Lung (tissue), 12 donors: ENCODE results near the gene MPZL3. TPM values are rescaled to one million over a fixed set of nuclear protein-coding genes. Genes with fewer than 3 reads are reported as not detected.

ENCODE experiments used
- ATAC-seq: fragments of 200-7000 bp; cut with Tn5 transposase; one replicate; pipeline ENCODE4 v1.9.1; 2020; ENCODE audit warnings: moderate number of reproducible peaks; ENCODE audit not compliant: insufficient read depth, low FRiP score
- DNase-seq, 3 donors: peaks; one replicate each; pipeline ENCODE4 v3.0.0-alpha.2; 2013 to 2017
- H3K27ac ChIP-seq, 2 donors: one replicate each; pipeline ENCODE4 v1.5.1; 2013; ENCODE audit warnings: mild to moderate bottlenecking in 2 of 2, moderate library complexity in 2 of 2, control low read depth in 1 of 2, inconsistent platforms in 1 of 2, low read depth in 1 of 2, low read length in 1 of 2
- H3K27me3 ChIP-seq, 3 donors: one replicate each; pipeline ENCODE4 v1.5.1; 2013; ENCODE audit warnings: low read length in 2 of 3; ENCODE audit not compliant: control insufficient read depth in 3 of 3, insufficient read depth in 3 of 3
- H3K36me3 ChIP-seq, 4 donors: one replicate each; pipeline ENCODE4 v1.5.1; 2013; ENCODE audit warnings: low read length in 4 of 4, mild to moderate bottlenecking in 1 of 4, moderate library complexity in 1 of 4; ENCODE audit not compliant: control insufficient read depth in 4 of 4, insufficient read depth in 4 of 4
- H3K4me1 ChIP-seq, 5 donors: one replicate each; pipeline ENCODE4 v1.5.1; 2013; ENCODE audit warnings: low read length in 5 of 5, mild to moderate bottlenecking in 2 of 5, moderate library complexity in 1 of 5; ENCODE audit not compliant: control insufficient read depth in 5 of 5, insufficient read depth in 5 of 5
- H3K4me3 ChIP-seq: one replicate; pipeline ENCODE4 v1.5.1; 2013; ENCODE audit warnings: mild to moderate bottlenecking, control low read depth, moderate library complexity
- H3K9ac ChIP-seq, 2 donors: one replicate each; pipeline ENCODE4 v1.5.1; 2013; ENCODE audit warnings: low read length in 2 of 2, control low read depth in 1 of 2; ENCODE audit not compliant: insufficient read depth in 1 of 2
- H3K9me3 ChIP-seq, 4 donors: one replicate each; pipeline ENCODE4 v1.5.1; 2013; ENCODE audit warnings: low read length in 3 of 4, mild to moderate bottlenecking in 1 of 4, moderate library complexity in 1 of 4; ENCODE audit not compliant: control insufficient read depth in 4 of 4, insufficient read depth in 3 of 4
- WGBS, 2 donors: extraction: QIAGEN DNeasy Blood & Tissue Kit; methylation state at CpG; one replicate each; pipeline ENCODE4 v1.1.7; 2013; 5-methylcytosine and 5-hydroxymethylcytosine counted together
- polyA plus RNA-seq, 2 donors: library from polyadenylated mRNA; stranded (reverse); fragments of 200-250 nt; gene quantifications; one replicate each; pipeline ENCODE4 v1.2.1, GENCODE V29; 2013
- total RNA-seq, 2 donors: library from RNA; depleted of rRNA in 1 of 2; stranded (reverse); fragments of >200 nt in 1 of 2; gene quantifications; one replicate each; pipeline ENCODE4 v1.2.1, GENCODE V29; 2014 to 2021
- TF ChIP-seq, protein P1 (sequence below): IDR thresholded peaks from 2 replicates; pipeline ENCODE4 v1.5.1; 2012; ENCODE audit warnings: mild to moderate bottlenecking; ENCODE audit errors: control extremely low read depth, extremely low read depth
- donor health status: control.
- donor health status: control.
- donor health status: Bipolar disorder and iron deficiency.
- donor health status: healthy.
- donor health status: DM: yes; HTN: yes; CAD: no.

MPZL3 gene
- total and polyA plus RNA-seq, 4 donors = 7.7 to 22.6 (median 11.1) TPM

DNA sequence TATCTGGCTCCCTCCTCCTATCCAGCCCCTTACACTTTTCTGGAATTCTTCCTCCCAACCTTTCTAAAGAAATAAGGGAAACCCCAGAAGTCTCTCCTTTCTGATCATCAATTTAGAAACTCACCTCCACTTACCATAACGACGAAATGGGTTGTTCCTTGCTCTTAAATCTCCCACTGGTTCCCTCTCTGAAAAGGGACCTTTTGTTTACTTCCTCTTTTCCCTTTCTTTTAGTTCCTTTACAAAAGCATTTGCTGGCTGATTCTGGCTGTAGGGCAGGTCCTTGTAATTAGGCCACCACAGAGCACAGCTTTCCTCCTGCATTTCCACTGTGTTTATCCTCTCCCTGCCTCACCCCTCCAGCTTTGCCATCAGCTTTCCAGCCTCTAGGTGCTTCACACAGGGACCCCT, 39.4 kb downstream of the MPZL3 start:
- Histone ChIP-seq H3K4me3 (no peak overlapping the region), H3K36me3 (no peaks in the 10 kb centered on the region), H3K27ac (peak overlapping the region in 1 of 2 donors; percentile 52), H3K9ac (no peak overlapping the region), H3K9me3 (no peaks in the 10 kb centered on the region), H3K4me1 (peaks cover 0 to 5% (median 2%) of the 10 kb centered on the region in 5 donors), H3K27me3 (peaks cover 0 to 21% (median 2%) of the 10 kb centered on the region in 3 donors)
- no peak for ATAC-seq
- WGBS, 2 donors = 15 to 44% methylated on average over 2 of the region's 2 CpGs
- TF ChIP-seq, protein P1, sequence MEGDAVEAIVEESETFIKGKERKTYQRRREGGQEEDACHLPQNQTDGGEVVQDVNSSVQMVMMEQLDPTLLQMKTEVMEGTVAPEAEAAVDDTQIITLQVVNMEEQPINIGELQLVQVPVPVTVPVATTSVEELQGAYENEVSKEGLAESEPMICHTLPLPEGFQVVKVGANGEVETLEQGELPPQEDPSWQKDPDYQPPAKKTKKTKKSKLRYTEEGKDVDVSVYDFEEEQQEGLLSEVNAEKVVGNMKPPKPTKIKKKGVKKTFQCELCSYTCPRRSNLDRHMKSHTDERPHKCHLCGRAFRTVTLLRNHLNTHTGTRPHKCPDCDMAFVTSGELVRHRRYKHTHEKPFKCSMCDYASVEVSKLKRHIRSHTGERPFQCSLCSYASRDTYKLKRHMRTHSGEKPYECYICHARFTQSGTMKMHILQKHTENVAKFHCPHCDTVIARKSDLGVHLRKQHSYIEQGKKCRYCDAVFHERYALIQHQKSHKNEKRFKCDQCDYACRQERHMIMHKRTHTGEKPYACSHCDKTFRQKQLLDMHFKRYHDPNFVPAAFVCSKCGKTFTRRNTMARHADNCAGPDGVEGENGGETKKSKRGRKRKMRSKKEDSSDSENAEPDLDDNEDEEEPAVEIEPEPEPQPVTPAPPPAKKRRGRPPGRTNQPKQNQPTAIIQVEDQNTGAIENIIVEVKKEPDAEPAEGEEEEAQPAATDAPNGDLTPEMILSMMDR = no peak
- DNase-seq = no peak

DNA sequence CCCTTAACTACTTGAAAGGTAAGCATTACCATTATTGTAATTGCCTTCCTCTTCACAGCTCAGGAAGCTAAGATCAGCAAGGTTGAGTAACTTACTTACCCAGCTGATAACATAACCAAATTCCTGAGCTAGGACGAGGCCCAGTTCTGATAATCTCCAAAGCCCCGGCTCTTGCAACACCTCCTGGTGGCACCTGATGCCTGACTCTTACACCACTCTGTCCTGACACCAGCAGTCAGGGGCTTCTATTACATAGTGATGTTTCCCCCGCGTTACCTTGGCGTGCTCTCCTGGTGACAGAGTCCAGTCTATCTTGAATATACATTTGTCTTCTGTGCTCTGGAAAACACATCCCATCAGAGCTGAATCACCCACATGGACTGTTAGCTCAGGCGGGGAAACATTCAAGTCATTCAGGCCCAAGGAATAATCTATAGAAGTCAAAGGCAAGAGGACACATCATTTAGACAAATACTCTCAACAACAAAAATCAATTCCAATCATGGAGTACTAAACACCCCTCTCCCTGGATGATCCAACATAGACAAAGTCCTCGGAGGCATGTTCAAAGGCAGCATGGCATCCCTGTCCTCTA, 39.9 kb downstream of the MPZL3 start:
- 58 to 65% methylated on average over 7 of the region's 7 CpGs for WGBS, 2 donors
- H3K4me1 ChIP-seq = peaks cover 0 to 5% (median 2%) of the 10 kb centered on the region in 5 donors

DNA sequence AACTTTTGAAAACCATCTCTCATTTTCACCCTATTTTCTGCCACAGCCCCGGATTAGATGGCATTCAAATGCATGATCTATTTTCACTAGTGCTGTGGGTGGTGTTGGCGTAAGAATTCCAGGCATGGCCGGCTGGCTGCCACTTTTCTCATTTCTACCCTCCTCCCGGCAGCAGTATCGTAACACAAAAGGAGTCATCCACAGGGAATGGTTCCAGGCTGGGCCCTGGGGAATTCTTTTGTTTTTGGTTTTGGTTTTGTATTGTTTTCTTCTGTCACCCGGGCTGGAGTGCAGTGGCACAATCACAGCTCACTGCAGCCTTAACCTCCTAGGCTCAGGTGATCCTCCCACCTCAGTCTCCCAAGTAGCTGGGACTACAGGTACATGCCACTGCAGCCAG, 41.2 kb downstream of the MPZL3 start:
- Histone ChIP-seq H3K27ac (peak overlapping the region in 1 of 2 donors; percentile 61), H3K9me3 (no peaks in the 10 kb centered on the region), H3K4me1 (peaks cover 0 to 5% (median 0%) of the 10 kb centered on the region in 5 donors), H3K27me3 (peaks cover 0 to 19% (median 2%) of the 10 kb centered on the region in 3 donors), H3K4me3 (no peak overlapping the region), H3K9ac (no peak overlapping the region), H3K36me3 (no peaks in the 10 kb centered on the region)
- DNase-seq = no peak
- ATAC-seq = no peak
- 57 to 74% methylated on average over 6 of the region's 6 CpGs for WGBS, 2 donors
- TF ChIP-seq, protein P1 = no peak

More for the DNA sequence above, 39.9 kb downstream of the MPZL3 start:
- H3K9ac ChIP-seq = no peak overlapping the region
- no peaks in the 10 kb centered on the region for H3K36me3 ChIP-seq
- ATAC-seq (peak; percentile 54), DNase-seq (no peak)
- no peak overlapping the region for H3K4me3 ChIP-seq
- no peaks in the 10 kb centered on the region for H3K9me3 ChIP-seq
- peaks cover 0 to 21% (median 2%) of the 10 kb centered on the region in 3 donors for H3K27me3 ChIP-seq
- peak overlapping the region; percentile 37 to 41 for H3K27ac ChIP-seq
- TF ChIP-seq, protein P1 = no peak
